ENCODE results near the gene LARP4. TPM values are rescaled to one million over a fixed set of nuclear protein-coding genes. Genes with fewer than 3 reads are reported as not detected.

Gene LARP4
- total and polyA plus RNA-seq, 9 of the 15 experiments (the other 6 are each of a cell fraction or from before 2014, with no cell fraction given) = 31.6 to 84.5 (median 52.4) TPM

DNA sequence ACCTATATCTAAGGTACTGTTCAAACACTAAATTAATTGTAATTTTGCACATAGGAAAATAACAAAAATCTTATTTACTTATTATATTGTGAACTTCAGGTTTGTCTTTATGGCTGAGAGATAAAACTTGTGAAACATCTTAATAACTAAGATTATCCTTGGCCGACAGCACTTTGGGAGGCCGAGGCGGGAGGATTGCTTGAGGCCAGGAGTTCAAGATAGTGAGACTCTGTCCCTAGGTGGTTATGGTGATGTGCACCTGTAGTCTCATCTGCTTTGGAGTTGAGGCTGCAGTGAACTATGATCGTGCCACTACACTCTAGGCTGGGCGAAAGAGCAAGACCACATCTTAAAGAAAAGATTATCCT lies 126.7 kb downstream of the LARP4 start:
- intact Hi-C loops (cut with micrococcal nuclease) (no loop called here), in situ Hi-C loops (cut with MboI) (no loop called here)
- no peak overlapping the region for H3K4me3 ChIP-seq
- no peaks in the 10 kb centered on the region for H3K9me1 ChIP-seq (ENCODE audit: control insufficient read depth, insufficient read depth, low read length)
- ChIA-PET CTCF (ENCODE audit: low intra/inter-chr PET ratio) (interaction anchor here (0.6 kb wide), 1 partner anchor 237 kb away, joined by 3 read pairs; no protein-coding TSS in a partner anchor), POLR2A (no interaction called here)
- peaks cover 0 to 7% of the 10 kb centered on the region in 2 experiments; a peak in 2 of 5 replicates for H3K4me1 ChIP-seq (replicated peaks in 1 of 2; ENCODE audit: control insufficient read depth in 2 of 2, insufficient read depth in 2 of 2, low read length in 2 of 2)
- peaks cover 20% of the 10 kb centered on the region; the same call in 1 of the 3 replicates for H3K36me3 ChIP-seq (ENCODE audit: control insufficient read depth, insufficient read depth, low read length)
- H3K4me2 ChIP-seq (ENCODE audit: insufficient read depth, low read length) = no peak overlapping the region
- no peak for TF ChIP-seq CBX3 (IDR thresholded peaks at IDR 0.05; ENCODE audit: borderline replicate concordance in 1 of 2, low read length in 2 of 2)
- no peak for TF ChIP-seq ZNF407 (IDR thresholded peaks at IDR 0.05; ENCODE audit: low read depth)
- TF ChIP-seq SIX5 (IDR thresholded peaks at IDR 0.05; ENCODE audit: borderline replicate concordance in 1 of 2, insufficient read depth in 1 of 2, low read depth in 1 of 2, low read length in 2 of 2) = no peak
- TF ChIP-seq, protein P1, sequence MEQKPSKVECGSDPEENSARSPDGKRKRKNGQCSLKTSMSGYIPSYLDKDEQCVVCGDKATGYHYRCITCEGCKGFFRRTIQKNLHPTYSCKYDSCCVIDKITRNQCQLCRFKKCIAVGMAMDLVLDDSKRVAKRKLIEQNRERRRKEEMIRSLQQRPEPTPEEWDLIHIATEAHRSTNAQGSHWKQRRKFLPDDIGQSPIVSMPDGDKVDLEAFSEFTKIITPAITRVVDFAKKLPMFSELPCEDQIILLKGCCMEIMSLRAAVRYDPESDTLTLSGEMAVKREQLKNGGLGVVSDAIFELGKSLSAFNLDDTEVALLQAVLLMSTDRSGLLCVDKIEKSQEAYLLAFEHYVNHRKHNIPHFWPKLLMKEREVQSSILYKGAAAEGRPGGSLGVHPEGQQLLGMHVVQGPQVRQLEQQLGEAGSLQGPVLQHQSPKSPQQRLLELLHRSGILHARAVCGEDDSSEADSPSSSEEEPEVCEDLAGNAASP (IDR thresholded peaks at IDR 0.05) = no peak
- TF ChIP-seq ZNF551 (CRISPR knock-in tag; IDR thresholded peaks at IDR 0.05) = no peak
- no peak for TF ChIP-seq MBD1 (CRISPR knock-in tag; IDR thresholded peaks at IDR 0.05)
- TF ChIP-seq SMARCA4 (IDR thresholded peaks at IDR 0.05) = no peak
- TF ChIP-seq ZNF445 (CRISPR knock-in tag; IDR thresholded peaks at IDR 0.05; ENCODE audit: low read depth) = no peak
- TF ChIP-seq ZNF75A (CRISPR knock-in tag; IDR thresholded peaks at IDR 0.05) = no peak
- no peak for TF ChIP-seq FOXK2 (conservative IDR thresholded peaks at IDR 0.05 in 1 of 2, IDR thresholded peaks at IDR 0.05 in 1 of 2; ENCODE audit: low read depth in 2 of 2)
- TF ChIP-seq ZNF766 (CRISPR knock-in tag; conservative IDR thresholded peaks at IDR 0.05) = no peak
- no peak for TF ChIP-seq LEF1 (IDR thresholded peaks at IDR 0.05)
- no peak overlapping the region for H3K27ac ChIP-seq (ENCODE audit: extremely low read depth, low read depth, low read length)
- WGBS (ENCODE audit: insufficient coverage, low coverage, missing lambda C conversion rate) = 80% methylated on average over 5 of the region's 5 CpGs
- H3K79me2 ChIP-seq (ENCODE audit: control insufficient read depth, insufficient read depth, low read length) = peaks cover 40% of the 10 kb centered on the region
- FAIRE-seq = no peak
- no peak for ATAC-seq
- no TSS peak for BruUV-seq (replicated peaks)
- no peak for DNase-seq (ENCODE audit: extremely low read depth in 1 of 4, low spot score in 3 of 4)
- peaks cover 3% of the 10 kb centered on the region; the same call in 1 of the 2 replicates for H3K9me3 ChIP-seq (replicated peaks; ENCODE audit: control insufficient read depth, insufficient read depth, low read depth, low read length)
- no peak overlapping the region for H3K9ac ChIP-seq (ENCODE audit: insufficient read depth in 1 of 2, low read depth in 2 of 2, low read length in 2 of 2)
- no peaks in the 10 kb centered on the region for H4K20me1 ChIP-seq (replicated peaks; ENCODE audit: control insufficient read depth, insufficient read depth, low read length)
- H3K27me3 ChIP-seq (ENCODE audit: control insufficient read depth in 2 of 2, insufficient read depth in 2 of 2, low read length in 2 of 2) = no peaks in the 10 kb centered on the region
- H2AFZ ChIP-seq (ENCODE audit: low read depth, low read length) = no peak overlapping the region
